ENCODE measurements around the gene RAB3IL1.

The RAB3IL1 gene

GRCh38 chr11:61918938-61919704 is 1.8 kb upstream of the RAB3IL1 start:
- DNase-seq (ENCODE audit: low read depth) = no peak

GRCh38 chr11:61918251-61918937 is 1.0 kb upstream of the RAB3IL1 start:
- no peak for DNase-seq (ENCODE audit: low read depth)

- no peak for DNase-seq (ENCODE audit: low read depth)
Observed at GRCh38 chr11:61916737-61917333, 531 bp downstream of the RAB3IL1 start.

- no peak for DNase-seq (ENCODE audit: low read depth)
Observed at GRCh38 chr11:61914471-61915171, 2.7 kb downstream of the RAB3IL1 start.

GRCh38 chr11:61913699-61914395 is 3.5 kb downstream of the RAB3IL1 start:
- DNase-seq (ENCODE audit: low read depth) = no peak

GRCh38 chr11:61912991-61913698 is 4.2 kb downstream of the RAB3IL1 start:
- DNase-seq (ENCODE audit: low read depth) = no peak

- no peak for DNase-seq (ENCODE audit: low read depth)
Observed at GRCh38 chr11:61912530-61912898, 4.9 kb downstream of the RAB3IL1 start.

- DNase-seq (ENCODE audit: low read depth) = no peak
Observed at GRCh38 chr11:61911701-61912529, 5.5 kb downstream of the RAB3IL1 start.

GRCh38 chr11:61911128-61911700 is 6.2 kb downstream of the RAB3IL1 start:
- no peak for DNase-seq (ENCODE audit: low read depth)

- no peak for DNase-seq (ENCODE audit: low read depth)
Observed at GRCh38 chr11:61910187-61911127, 6.9 kb downstream of the RAB3IL1 start.

GRCh38 chr11:61908730-61909316 is 8.5 kb downstream of the RAB3IL1 start:
- no peak for DNase-seq (ENCODE audit: low read depth)

- no peak for DNase-seq (ENCODE audit: low read depth)
Observed at GRCh38 chr11:61907871-61908729, 9.3 kb downstream of the RAB3IL1 start.

GRCh38 chr11:61907282-61907681 is 10.1 kb downstream of the RAB3IL1 start:
- DNase-seq (ENCODE audit: low read depth) = no peak

GRCh38 chr11:61906522-61906909 is 10.8 kb downstream of the RAB3IL1 start:
- no peak for DNase-seq (ENCODE audit: low read depth)

GRCh38 chr11:61905801-61906521 is 11.4 kb downstream of the RAB3IL1 start:
- no peak for DNase-seq (ENCODE audit: low read depth)

- no peak for DNase-seq (ENCODE audit: low read depth)
Observed at GRCh38 chr11:61905067-61905696, 12.2 kb downstream of the RAB3IL1 start.
